Gastroesophageal sphincter (tissue), 4 donors: ENCODE data around the gene SNRNP48. TPM values are rescaled to one million over a fixed set of nuclear protein-coding genes. Genes with fewer than 3 reads are reported as not detected.

Experiments used
- ATAC-seq: fragments of 150-250 bp; one replicate; pipeline ENCODE4 v1.9.1; 2016; ENCODE audit warnings: mild to moderate bottlenecking, moderate library complexity
- H3K27ac ChIP-seq, 4 donors: fragments of 200-600 bp; sonication (generic) in 3 of 4; 1 replicate in 3 of 4; 2 replicates in 1 of 4; pipeline ENCODE4 v1.5.1; 2016 to 2019
- H3K27me3 ChIP-seq: fragments of 200-600 bp; sonication (generic); one replicate; pipeline ENCODE4 v1.5.1; 2019
- H3K36me3 ChIP-seq, 2 donors: fragments of 200-600 bp; sonication (generic); one replicate each; pipeline ENCODE4 v1.5.1; 2019; ENCODE audit warnings: control low read depth in 1 of 2
- H3K4me1 ChIP-seq, 3 donors: fragments of 200-600 bp; sonication (generic); 1 replicate in 2 of 3; 2 replicates in 1 of 3; pipeline ENCODE4 v1.5.1; 2016 to 2019; ENCODE audit warnings: control low read depth in 2 of 3
- H3K4me3 ChIP-seq, 2 donors: fragments of 200-600 bp; sonication (generic); one replicate each; pipeline ENCODE4 v1.5.1; 2019; ENCODE audit warnings: mild to moderate bottlenecking in 1 of 2, moderate library complexity in 1 of 2
- H3K9me3 ChIP-seq, 3 donors: fragments of 200-600 bp; sonication (generic); one replicate each; pipeline ENCODE4 v1.5.1; 2017 to 2019; ENCODE audit warnings: control low read depth in 2 of 3
- EP300 ChIP-seq: sonication (generic); formaldehyde crosslinking; IDR thresholded peaks from one replicate; pipeline ENCODE4 v1.6.1; 2017; ENCODE audit warnings: antibody characterized with exemption, mild to moderate bottlenecking
- POLR2A ChIP-seq, 2 donors: fragments of 450-650 bp; IDR thresholded peaks; one replicate each; pipeline ENCODE4 v1.6.1; 2017; ENCODE audit warnings: antibody characterized with exemption in 2 of 2, mild to moderate bottlenecking in 2 of 2, moderate library complexity in 1 of 2
- POLR2AphosphoS5 ChIP-seq: sonication (generic); formaldehyde crosslinking; IDR thresholded peaks from one replicate; pipeline ENCODE4 v1.6.1; 2017; ENCODE audit warnings: antibody characterized with exemption
- WGBS, 2 donors: methylation state at CpG; one replicate each; pipeline ENCODE4 v1.1.5; 2018; ENCODE audit warnings: low coverage in 1 of 2; 5-methylcytosine and 5-hydroxymethylcytosine counted together
- total RNA-seq, 4 donors: library from RNA; depleted of rRNA; stranded (reverse); fragments of >200 nt; gene quantifications; one replicate each; pipeline ENCODE4 v1.1.0, GENCODE V29; 2016
- TF ChIP-seq, protein P1 (sequence below), 4 experiments: fragments of 200-600 bp in 2 of 4; fragments of 450-650 bp in 2 of 4; sonication (generic) in 1 of 4; IDR thresholded peaks; one replicate each; pipeline ENCODE4 v1.5.1; 2017 to 2019; ENCODE audit warnings: antibody characterized with exemption in 4 of 4, mild to moderate bottlenecking in 2 of 4, moderate library complexity in 2 of 4

The SNRNP48 gene
- total RNA-seq, 4 donors from 2014 or later: 11.4 to 18.9 (median 13.9) TPM

- no peaks in the 10 kb centered on the region for H3K9me3 ChIP-seq
- H3K27ac ChIP-seq: no peak overlapping the region
- H3K4me1 ChIP-seq: no peaks in the 10 kb centered on the region
- no peak for ATAC-seq
- no peak overlapping the region for H3K4me3 ChIP-seq
- no peaks in the 10 kb centered on the region for H3K36me3 ChIP-seq
- H3K27me3 ChIP-seq: peaks cover 13% of the 10 kb centered on the region
- TF ChIP-seq, protein P1, sequence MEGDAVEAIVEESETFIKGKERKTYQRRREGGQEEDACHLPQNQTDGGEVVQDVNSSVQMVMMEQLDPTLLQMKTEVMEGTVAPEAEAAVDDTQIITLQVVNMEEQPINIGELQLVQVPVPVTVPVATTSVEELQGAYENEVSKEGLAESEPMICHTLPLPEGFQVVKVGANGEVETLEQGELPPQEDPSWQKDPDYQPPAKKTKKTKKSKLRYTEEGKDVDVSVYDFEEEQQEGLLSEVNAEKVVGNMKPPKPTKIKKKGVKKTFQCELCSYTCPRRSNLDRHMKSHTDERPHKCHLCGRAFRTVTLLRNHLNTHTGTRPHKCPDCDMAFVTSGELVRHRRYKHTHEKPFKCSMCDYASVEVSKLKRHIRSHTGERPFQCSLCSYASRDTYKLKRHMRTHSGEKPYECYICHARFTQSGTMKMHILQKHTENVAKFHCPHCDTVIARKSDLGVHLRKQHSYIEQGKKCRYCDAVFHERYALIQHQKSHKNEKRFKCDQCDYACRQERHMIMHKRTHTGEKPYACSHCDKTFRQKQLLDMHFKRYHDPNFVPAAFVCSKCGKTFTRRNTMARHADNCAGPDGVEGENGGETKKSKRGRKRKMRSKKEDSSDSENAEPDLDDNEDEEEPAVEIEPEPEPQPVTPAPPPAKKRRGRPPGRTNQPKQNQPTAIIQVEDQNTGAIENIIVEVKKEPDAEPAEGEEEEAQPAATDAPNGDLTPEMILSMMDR (IDR thresholded peaks at IDR 0.05): no peak
- TF ChIP-seq POLR2AphosphoS5 (no peak), POLR2A (IDR thresholded peaks at IDR 0.05) (no peak), EP300 (no peak)
- 36 to 40% methylated on average over 4 of the region's 4 CpGs for WGBS, 2 donors
Measured at GRCh38 chr6:7633361-7633760, 43.4 kb downstream of the SNRNP48 start.

- WGBS, 2 donors: 88% methylated on average over 1 of the region's 1 CpG; no CpG with 5 or more reads in 1 of the 2 donors
- no peak for ATAC-seq
Measured at GRCh38 chr6:7636151-7636550, 46.2 kb downstream of the SNRNP48 start.

GRCh38 chr6:7637533-7637932, 47.5 kb downstream of the SNRNP48 start:
- Histone ChIP-seq H3K4me3 (no peak overlapping the region), H3K27ac (no peak overlapping the region), H3K4me1 (no peaks in the 10 kb centered on the region), H3K9me3 (no peaks in the 10 kb centered on the region), H3K27me3 (no peaks in the 10 kb centered on the region), H3K36me3 (no peaks in the 10 kb centered on the region)
- TF ChIP-seq POLR2A (IDR thresholded peaks at IDR 0.05): no peak
- TF ChIP-seq POLR2AphosphoS5: no peak
- no peak for TF ChIP-seq EP300
- TF ChIP-seq, protein P1 (IDR thresholded peaks at IDR 0.05): no peak
- no peak for ATAC-seq
- WGBS, 2 donors: 69 to 100% methylated on average over 1 to 3 of the region's 3 CpGs

More at GRCh38 chr6:7636151-7636550, 46.2 kb downstream of the SNRNP48 start:
- Histone ChIP-seq H3K36me3 (no peaks in the 10 kb centered on the region), H3K4me1 (no peaks in the 10 kb centered on the region), H3K27me3 (peaks cover under 1% of the 10 kb centered on the region), H3K27ac (no peak overlapping the region), H3K4me3 (no peak overlapping the region), H3K9me3 (no peaks in the 10 kb centered on the region)
- TF ChIP-seq, protein P1 (IDR thresholded peaks at IDR 0.05): no peak
- TF ChIP-seq POLR2AphosphoS5: no peak
- TF ChIP-seq EP300: no peak
- TF ChIP-seq POLR2A (IDR thresholded peaks at IDR 0.05): no peak

DNA sequence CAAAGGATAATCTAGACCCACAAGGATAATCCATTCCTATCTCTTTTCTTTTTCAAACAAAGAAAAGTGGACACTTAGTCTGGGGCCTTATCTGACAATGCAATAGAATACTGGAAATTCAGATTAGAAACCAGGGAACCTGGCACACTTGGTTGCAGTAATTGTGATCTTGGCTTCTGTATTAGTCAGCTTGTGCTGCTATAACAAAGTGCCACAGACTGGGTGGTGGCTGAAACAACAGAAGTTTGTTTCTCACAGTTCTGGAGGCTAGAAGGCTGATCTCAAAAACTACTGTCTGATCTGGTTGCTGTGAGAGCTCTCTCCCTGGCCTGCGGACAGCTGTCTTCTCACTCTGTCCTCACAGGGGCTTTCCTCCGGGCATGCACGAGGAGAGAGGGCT, 49.4 kb downstream of the SNRNP48 start:
- ATAC-seq: no peak
- TF ChIP-seq, protein P1 (IDR thresholded peaks at IDR 0.05): no peak
- TF ChIP-seq POLR2AphosphoS5 (no peak), EP300 (no peak), POLR2A (IDR thresholded peaks at IDR 0.05) (no peak)
- Histone ChIP-seq H3K27ac (no peak overlapping the region), H3K4me1 (no peaks in the 10 kb centered on the region), H3K36me3 (no peaks in the 10 kb centered on the region), H3K4me3 (no peak overlapping the region), H3K9me3 (no peaks in the 10 kb centered on the region), H3K27me3 (no peaks in the 10 kb centered on the region)
- WGBS, 2 donors: 80% methylated on average over 1 of the region's 3 CpGs; no CpG with 5 or more reads in 1 of the 2 donors

GRCh38 chr6:7640016-7640415, 50.0 kb downstream of the SNRNP48 start:
- Histone ChIP-seq H3K4me3 (no peak overlapping the region), H3K4me1 (no peaks in the 10 kb centered on the region), H3K9me3 (no peaks in the 10 kb centered on the region), H3K36me3 (no peaks in the 10 kb centered on the region), H3K27ac (no peak overlapping the region), H3K27me3 (no peaks in the 10 kb centered on the region)
- 86% methylated on average over 1 of the region's 1 CpG; no CpG with 5 or more reads in 1 of the 2 donors for WGBS, 2 donors
- ATAC-seq: no peak
- TF ChIP-seq POLR2A (IDR thresholded peaks at IDR 0.05) (no peak), EP300 (no peak), POLR2AphosphoS5 (no peak)
- TF ChIP-seq, protein P1 (IDR thresholded peaks at IDR 0.05): no peak
